ENCODE results near the gene BABAM1.

Gene BABAM1

DNA sequence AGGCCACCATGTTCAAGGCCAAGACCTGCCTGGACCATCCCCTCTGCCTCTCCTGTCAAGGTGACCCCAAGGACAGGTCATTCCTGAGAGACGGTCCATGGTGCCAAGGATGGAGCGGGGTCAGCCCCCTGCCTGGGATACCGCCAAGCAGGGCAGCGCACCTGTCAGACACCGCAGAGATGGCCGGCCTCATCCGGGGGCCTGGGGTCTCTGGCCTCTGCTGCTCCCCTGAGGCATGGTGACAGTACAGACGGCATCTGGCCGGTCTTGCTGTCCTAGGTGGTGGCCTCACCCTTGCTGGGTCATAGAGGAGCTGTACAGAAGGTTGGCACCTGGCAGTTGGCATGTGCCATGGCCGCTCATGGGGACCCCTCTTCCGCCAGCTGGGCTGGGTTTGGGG lies 53.2 kb downstream of the BABAM1 start:
- Histone ChIP-seq H3K9ac (0 out of 2 replicates have a peak overlapping the region, but pooled peaks have one; percentile 58), H3K4me3 (no peak overlapping the region), H4K20me1 (peaks cover 41% of the 10 kb centered on the region), H3K4me1 (peaks cover 58% of the 10 kb centered on the region), H3K27ac (peak overlapping the region; percentile 72; the same call in 1 of the 2 replicates), H3K27me3 (peaks cover 8% of the 10 kb centered on the region; the same call in 1 of the 2 replicates), H3K36me3 (peaks cover 80% of the 10 kb centered on the region), H3K9me3 (no peaks in the 10 kb centered on the region), H3K4me2 (peak overlapping the region; percentile 94; the same call in 1 of the 2 replicates)
- no peak for TF ChIP-seq Cebpa-rat (IDR thresholded peaks at IDR 0.05)

GRCh38 chr19:17321655-17322489 lies 54.6 kb downstream of the BABAM1 start:
- Histone ChIP-seq H4K20me1 (peaks cover 35% of the 10 kb centered on the region), H3K27me3 (peaks cover 8% of the 10 kb centered on the region; the same call in 1 of the 2 replicates), H3K36me3 (peaks cover 65% of the 10 kb centered on the region), H3K9ac (peak overlapping the region; percentile 58), H3K9me3 (no peaks in the 10 kb centered on the region), H3K4me1 (peaks cover 58% of the 10 kb centered on the region), H3K4me3 (no peak overlapping the region), H3K27ac (peak overlapping the region; percentile 72), H3K4me2 (peak overlapping the region; percentile 94)
- no peak for TF ChIP-seq Cebpa-rat (IDR thresholded peaks at IDR 0.05)

DNA sequence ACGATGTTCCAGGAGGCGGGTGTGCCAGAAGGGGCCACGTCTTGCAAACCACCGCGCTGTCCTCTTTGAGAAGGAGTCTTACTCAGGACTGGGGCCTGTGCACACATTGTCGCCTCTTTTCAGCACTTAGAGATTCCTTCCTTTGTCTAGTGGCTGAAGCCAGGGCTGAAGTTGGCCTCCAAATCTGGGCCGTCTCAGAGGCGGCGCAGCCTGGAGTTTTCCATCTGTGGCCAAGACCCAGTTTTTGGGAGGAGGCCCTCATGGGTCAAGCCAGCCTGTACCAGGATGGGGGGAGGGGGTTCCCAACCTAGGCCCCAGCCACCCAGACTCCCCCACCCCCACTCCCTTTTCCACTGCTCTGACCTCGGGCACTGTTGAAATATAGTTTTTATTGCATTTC lies 55.6 kb downstream of the BABAM1 start:
- TF ChIP-seq Cebpa-rat (IDR thresholded peaks at IDR 0.05): no peak
- H3K27ac ChIP-seq: peak overlapping the region; percentile 72; the same call in 1 of the 2 replicates
- no peak overlapping the region for H3K9ac ChIP-seq
- peaks cover 40% of the 10 kb centered on the region for H4K20me1 ChIP-seq
- H3K4me2 ChIP-seq: peak overlapping the region; percentile 94
- H3K9me3 ChIP-seq: no peaks in the 10 kb centered on the region
- H3K4me1 ChIP-seq: peaks cover 63% of the 10 kb centered on the region
- no peak overlapping the region for H3K4me3 ChIP-seq
- H3K27me3 ChIP-seq: peaks cover 8% of the 10 kb centered on the region; the same call in 1 of the 2 replicates
- H3K36me3 ChIP-seq: peaks cover 61% of the 10 kb centered on the region

GRCh38 chr19:17323300-17323963 lies 56.2 kb downstream of the BABAM1 start:
- H3K9ac ChIP-seq: peak overlapping the region; percentile 64; the same call in 1 of the 2 replicates
- H3K4me2 ChIP-seq: peak overlapping the region; percentile 94
- H3K36me3 ChIP-seq: peaks cover 55% of the 10 kb centered on the region
- no peak for TF ChIP-seq Cebpa-rat (IDR thresholded peaks at IDR 0.05)
- H3K4me1 ChIP-seq: peaks cover 62% of the 10 kb centered on the region
- H3K27me3 ChIP-seq: peaks cover 8% of the 10 kb centered on the region; the same call in 1 of the 2 replicates
- H3K9me3 ChIP-seq: no peaks in the 10 kb centered on the region
- peaks cover 40% of the 10 kb centered on the region for H4K20me1 ChIP-seq
- H3K4me3 ChIP-seq: peak overlapping the region; percentile 57; the same call in 1 of the 2 replicates
- peak overlapping the region; percentile 46; the same call in 1 of the 2 replicates for H3K27ac ChIP-seq

DNA sequence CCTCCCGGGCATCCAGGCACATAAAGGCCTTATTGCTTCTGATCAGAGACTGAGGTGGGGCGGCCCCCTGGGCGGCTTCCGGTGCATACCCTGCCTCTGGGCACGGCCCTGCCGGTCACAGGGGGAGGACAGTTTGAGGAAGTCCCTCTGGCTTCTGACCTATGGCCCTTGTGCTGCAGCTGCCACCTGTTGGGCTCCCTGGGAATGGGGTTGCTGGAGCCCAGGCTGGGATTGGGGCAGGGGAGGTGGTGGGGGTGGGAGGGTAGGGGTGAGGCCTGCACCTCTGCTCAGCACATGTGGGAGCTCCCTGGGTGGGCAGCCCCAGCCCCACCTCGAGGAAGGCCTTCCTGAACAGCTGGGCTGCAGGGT lies 56.7 kb downstream of the BABAM1 start:
- Histone ChIP-seq H3K4me3 (peak overlapping the region; percentile 57; the same call in 1 of the 2 replicates), H4K20me1 (peaks cover 38% of the 10 kb centered on the region), H3K9ac (peak overlapping the region; percentile 64; the same call in 1 of the 2 replicates), H3K9me3 (no peaks in the 10 kb centered on the region), H3K27ac (peak overlapping the region; percentile 46; the same call in 1 of the 2 replicates), H3K4me1 (peaks cover 60% of the 10 kb centered on the region), H3K4me2 (peak overlapping the region; percentile 94), H3K36me3 (peaks cover 50% of the 10 kb centered on the region), H3K27me3 (peaks cover 11% of the 10 kb centered on the region; the same call in 1 of the 2 replicates)
- no peak for TF ChIP-seq Cebpa-rat (IDR thresholded peaks at IDR 0.05)

DNA sequence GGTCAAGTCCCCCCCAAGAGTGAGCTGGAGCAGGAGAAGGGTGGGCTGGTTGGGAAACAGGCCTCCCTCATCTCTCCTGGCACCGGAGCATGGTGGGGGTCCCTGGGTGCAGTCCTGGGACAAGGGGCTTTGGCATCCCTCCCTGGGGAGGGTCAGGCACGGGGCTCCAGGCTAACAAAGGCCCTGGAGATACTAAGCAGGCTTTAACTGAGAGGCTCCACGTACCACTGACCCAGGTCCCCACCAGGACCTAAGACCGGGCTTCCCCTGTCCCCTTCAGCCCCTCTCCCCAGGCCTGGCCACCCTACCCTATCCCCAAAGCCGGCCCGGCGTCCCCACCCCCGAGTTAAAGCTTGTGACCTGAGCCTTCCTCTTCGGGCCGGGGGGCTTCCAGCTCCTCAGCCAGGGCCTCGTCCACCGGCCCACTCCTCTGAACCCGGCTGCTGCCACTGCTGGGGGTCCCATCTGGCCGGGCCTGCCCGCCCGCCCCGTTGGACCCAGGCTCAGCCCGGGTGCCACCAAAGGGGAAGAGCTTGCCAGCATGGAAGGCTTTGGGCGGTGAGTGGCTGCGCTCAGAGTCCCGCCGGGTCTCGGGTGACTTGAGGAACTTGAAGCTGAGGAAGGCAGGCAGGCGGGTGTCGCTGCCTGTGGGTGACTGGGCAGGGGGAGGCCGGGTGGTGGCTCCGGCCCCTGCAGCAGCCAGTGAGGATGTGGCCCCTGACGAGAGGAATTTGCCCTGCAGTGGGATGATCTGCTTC lies 57.3 kb downstream of the BABAM1 start:
- peaks cover 44% of the 10 kb centered on the region for H3K36me3 ChIP-seq
- no peak for TF ChIP-seq Cebpa-rat (IDR thresholded peaks at IDR 0.05)
- H4K20me1 ChIP-seq: peaks cover 33% of the 10 kb centered on the region
- no peaks in the 10 kb centered on the region for H3K9me3 ChIP-seq
- no peak overlapping the region for H3K4me3 ChIP-seq
- peaks cover 63% of the 10 kb centered on the region for H3K4me1 ChIP-seq
- peak overlapping the region; percentile 94; the same call in 1 of the 2 replicates for H3K4me2 ChIP-seq
- peaks cover 17% of the 10 kb centered on the region for H3K27me3 ChIP-seq
- no peak overlapping the region for H3K9ac ChIP-seq
- H3K27ac ChIP-seq: no peak overlapping the region

GRCh38 chr19:17325133-17325532 lies 57.9 kb downstream of the BABAM1 start:
- no peak overlapping the region for H3K27ac ChIP-seq
- no peak overlapping the region for H3K9ac ChIP-seq
- no peak for TF ChIP-seq Cebpa-rat (IDR thresholded peaks at IDR 0.05)
- peaks cover 39% of the 10 kb centered on the region for H4K20me1 ChIP-seq
- H3K27me3 ChIP-seq: peaks cover 23% of the 10 kb centered on the region
- no peak overlapping the region for H3K4me3 ChIP-seq
- H3K36me3 ChIP-seq: peaks cover 38% of the 10 kb centered on the region
- peaks cover 69% of the 10 kb centered on the region for H3K4me1 ChIP-seq
- no peaks in the 10 kb centered on the region for H3K9me3 ChIP-seq
- no peak overlapping the region for H3K4me2 ChIP-seq

GRCh38 chr19:17325881-17326594 lies 58.8 kb downstream of the BABAM1 start:
- Histone ChIP-seq H3K27me3 (peaks cover 31% of the 10 kb centered on the region), H3K27ac (no peak overlapping the region), H3K4me1 (peaks cover 69% of the 10 kb centered on the region), H3K36me3 (peaks cover 38% of the 10 kb centered on the region), H3K9me3 (no peaks in the 10 kb centered on the region), H3K4me2 (no peak overlapping the region), H3K4me3 (no peak overlapping the region), H3K9ac (no peak overlapping the region), H4K20me1 (peaks cover 43% of the 10 kb centered on the region)
- no peak for TF ChIP-seq Cebpa-rat (IDR thresholded peaks at IDR 0.05)

GRCh38 chr19:17326595-17326966 lies 59.3 kb downstream of the BABAM1 start:
- Histone ChIP-seq H3K27me3 (peaks cover 31% of the 10 kb centered on the region), H4K20me1 (peaks cover 39% of the 10 kb centered on the region), H3K4me3 (no peak overlapping the region), H3K4me1 (peaks cover 66% of the 10 kb centered on the region), H3K4me2 (no peak overlapping the region), H3K9me3 (no peaks in the 10 kb centered on the region), H3K36me3 (peaks cover 36% of the 10 kb centered on the region), H3K27ac (no peak overlapping the region), H3K9ac (no peak overlapping the region)
- TF ChIP-seq Cebpa-rat (IDR thresholded peaks at IDR 0.05): no peak
